WERI-Rb-1 (cell line): Measurements from ENCODE around the gene TRMT11.
"Not testable (repeated sequence)": the region's sequence is repeated elsewhere in the genome, so short reads cannot be mapped to it uniquely, and the experiment has no call there.

Experiments used
- DNase-seq: peaks from one replicate; pipeline ENCODE4 v3.0.0-alpha.2; 2020
- H3K27ac ChIP-seq: fragments of 250-450 bp; sonication (Bioruptor Pico); 2 replicates; pipeline ENCODE4 v1.5.1; 2020; ENCODE audit warnings: mild to moderate bottlenecking, moderate library complexity
- H3K27me3 ChIP-seq: fragments of 250-450 bp; sonication (Bioruptor Pico); 2 replicates; pipeline ENCODE4 v1.5.1; 2021; ENCODE audit warnings: mild to moderate bottlenecking, low read depth, moderate library complexity; ENCODE audit not compliant: insufficient read depth, severe bottlenecking
- H3K36me3 ChIP-seq: fragments of 250-450 bp; sonication (Bioruptor Pico); 2 replicates; pipeline ENCODE4 v1.5.1; 2020; ENCODE audit warnings: mild to moderate bottlenecking, moderate library complexity
- H3K4me3 ChIP-seq: 2 replicates; pipeline ENCODE4 v1.5.1; 2011; ENCODE audit warnings: low read depth, mild to moderate bottlenecking, control low read depth, low read length
- H3K9me3 ChIP-seq: fragments of 250-450 bp; sonication (Bioruptor Pico); 2 replicates; pipeline ENCODE4 v1.5.1; 2021; ENCODE audit warnings: mild to moderate bottlenecking, moderate library complexity; ENCODE audit not compliant: severe bottlenecking
- TF ChIP-seq, protein P1 (sequence below): IDR thresholded peaks from 2 replicates; pipeline ENCODE4 v1.5.1; 2011; ENCODE audit warnings: low read depth, mild to moderate bottlenecking, control low read depth, inconsistent platforms, low read length

TRMT11 gene

DNA sequence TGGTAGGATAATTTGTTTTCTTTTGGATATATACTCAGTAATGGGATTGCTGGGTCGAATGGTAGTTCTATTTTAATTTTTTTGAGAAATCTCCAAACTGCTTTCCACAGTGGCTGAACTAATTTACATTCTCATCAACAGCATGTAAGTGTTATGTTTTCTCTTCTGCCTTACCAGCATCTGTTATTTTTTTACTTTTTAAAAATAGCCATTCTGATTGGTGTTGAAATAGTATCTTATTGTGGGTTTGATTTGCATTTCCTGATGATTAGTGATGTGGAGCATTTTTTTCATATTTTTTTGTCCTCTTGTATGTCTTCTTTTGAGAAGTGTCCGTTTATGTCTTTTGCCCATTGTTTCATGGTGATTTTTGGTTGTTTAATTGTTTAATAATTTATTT lies 17.8 kb upstream of the TRMT11 start:
- H3K4me3 ChIP-seq, result no peak overlapping the region
- DNase-seq, result no peak
- H3K36me3 ChIP-seq, result peaks cover 3% of the 10 kb centered on the region
- TF ChIP-seq, protein P1, sequence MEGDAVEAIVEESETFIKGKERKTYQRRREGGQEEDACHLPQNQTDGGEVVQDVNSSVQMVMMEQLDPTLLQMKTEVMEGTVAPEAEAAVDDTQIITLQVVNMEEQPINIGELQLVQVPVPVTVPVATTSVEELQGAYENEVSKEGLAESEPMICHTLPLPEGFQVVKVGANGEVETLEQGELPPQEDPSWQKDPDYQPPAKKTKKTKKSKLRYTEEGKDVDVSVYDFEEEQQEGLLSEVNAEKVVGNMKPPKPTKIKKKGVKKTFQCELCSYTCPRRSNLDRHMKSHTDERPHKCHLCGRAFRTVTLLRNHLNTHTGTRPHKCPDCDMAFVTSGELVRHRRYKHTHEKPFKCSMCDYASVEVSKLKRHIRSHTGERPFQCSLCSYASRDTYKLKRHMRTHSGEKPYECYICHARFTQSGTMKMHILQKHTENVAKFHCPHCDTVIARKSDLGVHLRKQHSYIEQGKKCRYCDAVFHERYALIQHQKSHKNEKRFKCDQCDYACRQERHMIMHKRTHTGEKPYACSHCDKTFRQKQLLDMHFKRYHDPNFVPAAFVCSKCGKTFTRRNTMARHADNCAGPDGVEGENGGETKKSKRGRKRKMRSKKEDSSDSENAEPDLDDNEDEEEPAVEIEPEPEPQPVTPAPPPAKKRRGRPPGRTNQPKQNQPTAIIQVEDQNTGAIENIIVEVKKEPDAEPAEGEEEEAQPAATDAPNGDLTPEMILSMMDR, result no peak
- H3K27me3 ChIP-seq, result no peaks in the 10 kb centered on the region
- no peaks in the 10 kb centered on the region for H3K9me3 ChIP-seq
- no peak overlapping the region for H3K27ac ChIP-seq

DNA sequence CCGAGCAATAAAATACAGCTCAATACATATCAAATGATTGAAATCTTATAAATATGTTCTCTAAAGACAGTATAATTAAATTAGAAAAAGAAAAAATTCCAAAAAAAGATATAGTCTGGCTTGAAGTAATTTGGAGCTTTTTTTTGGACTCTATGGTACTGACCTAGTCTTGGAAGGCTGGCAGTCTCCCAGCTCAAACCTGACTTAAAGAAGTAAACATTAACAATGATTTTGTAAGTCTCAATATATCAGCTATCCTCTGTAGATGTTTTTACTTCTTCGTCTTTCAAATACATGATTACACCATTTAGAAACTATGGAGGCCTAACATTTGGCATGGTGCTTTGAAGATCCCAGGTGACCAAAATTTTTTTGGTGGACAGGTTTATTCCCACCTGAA lies 15.6 kb upstream of the TRMT11 start:
- TF ChIP-seq, protein P1, result no peak
- Histone ChIP-seq H3K36me3 (peaks cover 8% of the 10 kb centered on the region), H3K9me3 (no peaks in the 10 kb centered on the region), H3K27me3 (no peaks in the 10 kb centered on the region), H3K4me3 (no peak overlapping the region), H3K27ac (no peak overlapping the region)
- DNase-seq, result no peak

DNA sequence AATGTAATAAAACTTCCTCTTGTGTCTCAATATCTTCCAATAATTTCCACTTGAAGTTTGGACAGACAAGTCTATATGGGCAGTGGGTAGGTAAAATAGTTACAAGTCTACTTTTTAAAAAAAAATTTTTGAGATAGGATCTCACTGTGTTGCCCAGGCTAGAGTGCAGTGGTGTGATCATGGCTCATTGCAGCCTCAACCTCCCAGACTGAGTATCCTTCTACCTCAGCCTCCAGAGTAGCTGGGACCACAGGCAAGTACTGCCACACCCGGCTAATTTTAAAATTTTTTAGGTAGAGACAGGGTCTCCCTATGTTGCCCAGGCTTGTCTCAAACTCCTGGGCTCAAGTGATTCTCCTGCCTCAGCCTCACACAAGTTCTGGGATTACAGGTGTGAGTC lies 13.9 kb upstream of the TRMT11 start:
- H3K9me3 ChIP-seq, H3K4me3 ChIP-seq, DNase-seq, H3K36me3 ChIP-seq, H3K27ac ChIP-seq, H3K27me3 ChIP-seq: not testable (repeated sequence)

DNA sequence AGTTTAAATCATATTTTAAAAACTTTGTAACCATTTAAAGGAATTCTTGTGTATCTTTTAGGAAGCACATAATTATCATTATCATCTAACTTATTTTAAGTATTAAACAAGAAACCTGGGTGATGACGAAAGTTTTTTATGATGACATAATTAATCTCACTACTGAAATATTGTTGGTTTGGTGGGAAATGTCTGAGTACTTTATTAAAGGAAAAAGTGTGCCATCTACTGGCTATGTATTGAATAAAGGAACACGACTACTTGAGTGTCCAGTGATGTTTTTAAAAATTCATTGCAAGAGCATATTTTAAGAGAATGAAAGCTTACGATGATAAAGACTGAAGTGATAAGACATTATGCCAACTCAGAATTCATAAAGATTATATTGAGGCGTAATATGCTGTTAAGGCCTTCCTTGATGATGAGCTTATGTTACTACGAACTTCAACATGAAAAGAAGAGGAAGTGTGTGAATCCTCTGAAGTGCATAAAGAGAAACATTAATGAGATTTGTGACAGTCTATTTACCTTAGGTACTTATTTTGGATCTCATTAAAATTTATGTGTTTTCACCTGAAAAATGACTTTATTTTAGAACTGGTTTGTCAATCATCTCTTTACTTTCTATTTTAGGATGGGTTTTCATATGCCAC lies 12.0 kb upstream of the TRMT11 start:
- no peaks in the 10 kb centered on the region for H3K27me3 ChIP-seq
- no peak for DNase-seq
- no peak overlapping the region for H3K4me3 ChIP-seq
- H3K9me3 ChIP-seq, result no peaks in the 10 kb centered on the region
- H3K27ac ChIP-seq, result no peak overlapping the region
- TF ChIP-seq, protein P1, result no peak
- H3K36me3 ChIP-seq, result peaks cover 6% of the 10 kb centered on the region

DNA sequence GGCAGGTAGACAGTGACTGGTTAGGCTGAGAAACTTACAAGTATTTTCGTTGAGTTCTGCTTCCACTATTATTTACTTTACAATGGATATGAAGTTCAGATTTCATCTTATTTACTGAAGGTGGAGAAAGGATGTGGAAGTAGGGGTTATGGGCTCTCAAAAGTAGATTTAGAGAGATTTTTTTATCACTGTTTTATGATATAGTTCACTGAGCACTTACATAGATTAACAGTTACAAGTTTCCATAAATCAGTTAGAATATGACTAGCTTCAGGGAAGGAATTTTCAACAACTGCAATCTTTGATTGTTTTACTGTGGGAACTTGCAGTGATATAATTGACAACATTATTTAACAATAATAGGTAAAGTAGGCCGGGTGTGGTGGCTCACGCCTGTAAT lies 7.2 kb upstream of the TRMT11 start:
- no peak overlapping the region for H3K27ac ChIP-seq
- H3K27me3 ChIP-seq, result no peaks in the 10 kb centered on the region
- no peak for DNase-seq
- no peaks in the 10 kb centered on the region for H3K36me3 ChIP-seq
- TF ChIP-seq, protein P1, result no peak
- H3K4me3 ChIP-seq, result no peak overlapping the region
- no peaks in the 10 kb centered on the region for H3K9me3 ChIP-seq

DNA sequence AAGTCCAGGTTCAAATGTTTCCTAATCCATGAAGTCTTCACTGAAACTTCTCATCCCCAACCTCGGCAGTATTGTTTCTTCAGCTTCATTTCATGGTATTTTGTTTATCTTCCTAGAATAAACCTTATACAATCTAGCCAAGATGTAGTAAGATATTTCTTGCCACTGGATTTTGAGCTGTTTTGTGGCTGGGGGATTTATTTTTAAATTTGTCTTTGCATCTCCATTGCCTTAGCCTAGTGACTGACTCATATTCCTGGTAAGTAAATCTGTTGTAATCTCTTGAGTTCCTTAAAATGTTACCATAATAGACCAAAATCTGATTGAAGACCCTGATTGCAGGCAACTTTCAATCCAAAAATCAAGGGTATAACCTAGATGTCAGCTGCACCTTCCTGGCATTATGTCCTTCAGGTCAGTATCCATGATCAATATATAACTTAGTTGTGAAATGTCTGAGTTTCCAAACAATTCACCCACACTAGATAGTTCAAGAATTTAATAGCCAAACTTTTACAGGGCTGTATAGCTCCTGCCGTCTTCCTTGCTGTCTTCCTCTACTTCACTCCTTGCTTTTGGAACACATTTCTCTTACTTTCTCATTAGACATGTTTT lies 4.7 kb upstream of the TRMT11 start:
- no peak for DNase-seq
- no peaks in the 10 kb centered on the region for H3K27me3 ChIP-seq
- TF ChIP-seq, protein P1, result no peak
- no peak overlapping the region for H3K27ac ChIP-seq
- no peak overlapping the region for H3K4me3 ChIP-seq
- no peaks in the 10 kb centered on the region for H3K36me3 ChIP-seq
- H3K9me3 ChIP-seq, result no peaks in the 10 kb centered on the region
